Measurements from ENCODE around the gene TMPRSS13.

TMPRSS13 gene

DNA sequence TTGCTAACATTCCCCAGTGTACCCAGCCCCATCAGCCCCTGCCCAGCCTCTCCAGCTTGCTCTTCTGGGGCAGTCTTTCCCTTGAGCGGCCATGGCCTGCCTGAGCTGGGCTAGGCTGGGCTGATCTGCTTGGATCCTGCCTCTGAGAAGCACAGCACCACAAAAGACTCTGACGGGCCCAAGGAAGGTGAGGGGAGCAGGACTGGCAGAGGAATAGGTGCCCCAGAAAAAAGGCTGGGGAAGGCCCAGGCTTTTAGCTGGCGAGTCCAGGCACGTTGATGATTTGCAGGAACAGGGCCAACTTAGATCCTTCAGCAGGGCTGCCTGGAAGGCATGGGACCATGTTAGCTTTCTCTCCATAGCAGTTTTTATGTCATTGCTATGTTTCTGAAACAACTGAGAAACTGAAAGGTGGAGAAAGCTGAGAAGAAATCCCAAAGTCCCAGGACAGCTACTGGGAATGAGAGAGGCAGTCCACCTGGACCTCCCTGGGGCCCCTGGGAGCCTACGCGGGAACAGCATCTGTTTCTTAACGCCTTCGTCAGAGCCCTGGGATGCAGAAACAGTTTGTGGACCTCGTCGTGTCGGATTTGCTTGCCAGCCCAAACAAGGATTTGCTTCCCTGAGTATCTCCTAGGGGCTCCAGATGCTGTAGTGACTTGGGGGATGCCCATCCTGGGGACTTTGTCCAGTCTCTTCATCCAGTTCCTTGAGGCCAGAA is 28.3 kb downstream of the TMPRSS13 start:
- H3K27ac ChIP-seq: no peak overlapping the region
- TF ChIP-seq, protein P1, sequence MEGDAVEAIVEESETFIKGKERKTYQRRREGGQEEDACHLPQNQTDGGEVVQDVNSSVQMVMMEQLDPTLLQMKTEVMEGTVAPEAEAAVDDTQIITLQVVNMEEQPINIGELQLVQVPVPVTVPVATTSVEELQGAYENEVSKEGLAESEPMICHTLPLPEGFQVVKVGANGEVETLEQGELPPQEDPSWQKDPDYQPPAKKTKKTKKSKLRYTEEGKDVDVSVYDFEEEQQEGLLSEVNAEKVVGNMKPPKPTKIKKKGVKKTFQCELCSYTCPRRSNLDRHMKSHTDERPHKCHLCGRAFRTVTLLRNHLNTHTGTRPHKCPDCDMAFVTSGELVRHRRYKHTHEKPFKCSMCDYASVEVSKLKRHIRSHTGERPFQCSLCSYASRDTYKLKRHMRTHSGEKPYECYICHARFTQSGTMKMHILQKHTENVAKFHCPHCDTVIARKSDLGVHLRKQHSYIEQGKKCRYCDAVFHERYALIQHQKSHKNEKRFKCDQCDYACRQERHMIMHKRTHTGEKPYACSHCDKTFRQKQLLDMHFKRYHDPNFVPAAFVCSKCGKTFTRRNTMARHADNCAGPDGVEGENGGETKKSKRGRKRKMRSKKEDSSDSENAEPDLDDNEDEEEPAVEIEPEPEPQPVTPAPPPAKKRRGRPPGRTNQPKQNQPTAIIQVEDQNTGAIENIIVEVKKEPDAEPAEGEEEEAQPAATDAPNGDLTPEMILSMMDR (IDR thresholded peaks at IDR 0.05): no peak
- TF ChIP-seq ZFX (IDR thresholded peaks at IDR 0.05; ENCODE audit: borderline replicate concordance): no peak

DNA sequence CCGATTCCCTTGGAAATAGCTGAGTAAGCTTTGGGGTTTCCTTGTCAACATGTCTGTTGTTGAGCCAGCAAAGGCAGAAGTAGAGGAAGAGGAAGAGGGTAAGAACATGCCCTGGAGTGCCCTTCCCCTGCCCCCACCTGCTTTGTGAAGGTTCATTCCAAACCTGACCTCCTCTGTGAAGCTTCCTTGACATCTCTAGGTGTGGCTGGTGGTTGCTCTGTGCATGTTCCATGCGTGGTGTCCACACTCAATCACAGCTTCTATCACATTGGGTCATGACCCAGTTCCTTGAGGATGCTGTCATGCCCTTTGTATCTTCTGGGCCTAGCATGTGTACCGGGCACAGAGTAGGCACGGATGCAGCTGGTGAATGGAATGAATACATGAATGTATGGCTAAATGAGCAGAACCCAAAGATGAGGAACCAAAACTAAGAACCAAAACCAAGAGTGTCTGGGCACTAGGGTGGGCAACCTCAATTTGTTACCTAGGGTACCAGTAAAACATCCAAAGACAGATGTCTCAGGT is 29.0 kb downstream of the TMPRSS13 start:
- no peak overlapping the region for H3K27ac ChIP-seq
- no peak for TF ChIP-seq ZFX (IDR thresholded peaks at IDR 0.05; ENCODE audit: borderline replicate concordance)
- TF ChIP-seq, protein P1 (IDR thresholded peaks at IDR 0.05): no peak

DNA sequence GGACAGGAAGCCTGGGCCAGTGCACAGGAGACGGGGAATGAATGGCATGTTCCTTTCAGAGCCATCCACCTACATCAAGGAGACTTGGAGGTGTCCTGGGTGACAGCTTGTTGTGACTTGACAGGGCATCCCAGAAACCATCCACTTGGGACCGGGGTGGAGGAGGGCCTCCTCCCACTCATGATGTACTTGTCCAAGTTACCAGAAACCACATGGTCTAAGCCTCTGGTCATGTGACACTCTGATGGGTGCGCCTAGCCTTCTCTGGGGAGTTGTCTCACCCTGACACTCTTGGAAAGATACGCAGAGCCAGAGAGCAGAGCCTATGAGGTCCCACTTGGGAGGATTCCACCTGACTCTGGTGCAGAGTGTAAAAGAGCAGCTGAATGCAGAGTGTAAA is 31.1 kb downstream of the TMPRSS13 start:
- no peak overlapping the region for H3K27ac ChIP-seq
- TF ChIP-seq, protein P1 (IDR thresholded peaks at IDR 0.05): no peak
- no peak for TF ChIP-seq ZFX (IDR thresholded peaks at IDR 0.05; ENCODE audit: borderline replicate concordance)

DNA sequence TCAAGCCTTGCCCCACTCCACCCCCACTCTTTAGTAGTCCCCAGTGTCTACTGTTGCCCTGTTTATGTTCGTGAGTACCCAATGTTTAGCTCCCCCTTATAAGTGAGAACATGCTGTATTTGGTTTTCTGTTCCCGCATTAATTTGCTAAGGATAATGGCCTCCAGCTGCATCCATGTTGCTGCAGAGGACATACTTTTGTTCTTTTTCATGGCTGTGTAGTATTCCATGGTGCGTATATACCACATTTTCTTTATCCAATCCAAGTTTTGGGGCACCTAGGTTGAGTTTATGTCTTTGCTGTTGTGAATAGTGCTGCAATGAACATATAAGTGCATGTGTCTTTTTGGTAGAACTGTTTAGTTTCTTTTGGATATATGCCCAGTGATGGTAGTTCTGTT is 36.6 kb downstream of the TMPRSS13 start:
- TF ChIP-seq, protein P1 (IDR thresholded peaks at IDR 0.05): no peak
- no peak for TF ChIP-seq ZFX (IDR thresholded peaks at IDR 0.05; ENCODE audit: borderline replicate concordance)

DNA sequence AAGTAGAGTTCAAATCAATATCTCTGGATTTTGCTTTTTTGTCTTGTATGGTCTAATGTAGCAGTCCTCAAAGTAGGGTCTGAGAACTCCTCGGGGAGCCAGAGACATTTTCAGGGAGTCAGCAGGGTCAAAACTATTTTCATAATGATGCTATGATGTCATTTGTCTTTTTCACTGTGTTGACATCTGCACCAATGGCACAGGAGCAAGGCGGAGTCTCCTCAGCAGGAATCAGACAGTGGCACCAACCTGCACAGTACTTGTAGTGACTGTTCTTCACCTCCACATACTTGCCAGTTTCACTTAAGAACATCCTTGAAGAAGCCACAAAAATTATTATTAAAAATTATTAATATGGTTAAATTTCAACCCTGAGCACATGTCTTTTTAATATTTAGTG is 37.8 kb downstream of the TMPRSS13 start:
- H3K27ac ChIP-seq: no peak overlapping the region
- TF ChIP-seq ZFX (IDR thresholded peaks at IDR 0.05; ENCODE audit: borderline replicate concordance): no peak

More for the DNA sequence above, 36.6 kb downstream of the TMPRSS13 start:
- H3K27ac ChIP-seq: no peak overlapping the region

DNA sequence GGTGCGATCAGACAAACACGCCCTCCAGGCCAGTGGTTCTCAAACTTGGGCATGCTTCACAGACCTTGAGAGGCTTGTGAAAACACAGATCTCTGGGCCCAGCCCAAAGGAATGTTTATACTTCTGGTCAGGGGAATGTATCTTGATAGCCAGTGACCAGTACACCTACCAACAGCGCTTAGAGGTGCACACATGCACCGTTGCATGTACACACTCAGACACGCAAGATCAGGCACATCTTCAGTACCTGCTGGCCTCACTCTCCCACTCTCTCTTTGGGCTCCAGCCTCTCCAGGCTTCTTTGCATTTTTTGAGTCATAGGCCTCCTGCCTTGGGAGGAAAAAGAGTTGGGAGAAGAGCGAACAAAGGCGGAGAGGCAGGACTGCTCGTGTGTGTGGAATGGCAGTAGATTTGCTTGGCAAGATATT is 41.0 kb downstream of the TMPRSS13 start:
- no peak for TF ChIP-seq ZFX (IDR thresholded peaks at IDR 0.05; ENCODE audit: borderline replicate concordance)
- TF ChIP-seq, protein P1 (IDR thresholded peaks at IDR 0.05): no peak
- no peak overlapping the region for H3K27ac ChIP-seq

DNA sequence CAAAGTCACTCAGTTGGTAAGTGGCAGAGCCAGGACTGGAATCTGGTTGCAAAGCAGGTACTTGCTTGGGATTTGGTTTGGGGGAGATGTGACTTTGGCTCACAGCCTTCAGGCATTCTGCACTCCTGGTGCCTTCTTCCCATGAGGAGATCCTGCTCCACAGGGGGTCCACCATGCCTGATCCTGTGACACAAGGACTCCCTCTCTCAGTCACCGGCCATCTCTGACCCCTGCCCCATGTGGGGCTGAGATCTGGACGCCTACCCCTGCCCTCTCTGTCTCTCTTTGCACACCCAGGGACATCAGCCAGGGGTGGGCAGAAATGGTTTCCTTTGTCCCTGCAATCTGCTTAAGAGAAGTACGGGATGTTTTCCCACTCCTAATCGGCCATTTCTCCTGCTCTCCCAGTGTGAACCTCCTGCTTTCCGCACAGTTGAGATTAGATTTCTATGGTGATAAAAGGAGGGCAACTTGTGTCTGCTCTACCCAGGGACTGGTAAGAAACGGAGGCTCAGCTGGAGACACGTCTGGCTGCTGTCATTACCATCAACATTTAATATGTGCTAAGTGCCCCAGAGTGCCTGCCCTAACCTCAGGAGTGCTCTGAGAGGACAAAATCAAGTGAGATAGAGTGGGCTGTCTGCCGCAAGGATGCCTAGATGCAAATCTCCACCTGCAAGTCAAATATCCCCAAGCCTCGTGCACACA is 41.6 kb downstream of the TMPRSS13 start:
- no peak overlapping the region for H3K27ac ChIP-seq
- TF ChIP-seq, protein P1 (IDR thresholded peaks at IDR 0.05): no peak
- no peak for TF ChIP-seq ZFX (IDR thresholded peaks at IDR 0.05; ENCODE audit: borderline replicate concordance)

All from 22Rv1 (cell line).